WERI-Rb-1 (cell line): ENCODE results near the gene FAM43A.

Source experiments
- DNase-seq: peaks from one replicate; pipeline ENCODE4 v3.0.0-alpha.2; 2020
- H3K27ac ChIP-seq: fragments of 250-450 bp; sonication (Bioruptor Pico); 2 replicates; pipeline ENCODE4 v1.5.1; 2020; ENCODE audit warnings: mild to moderate bottlenecking, moderate library complexity
- H3K27me3 ChIP-seq: fragments of 250-450 bp; sonication (Bioruptor Pico); 2 replicates; pipeline ENCODE4 v1.5.1; 2021; ENCODE audit warnings: mild to moderate bottlenecking, low read depth, moderate library complexity; ENCODE audit not compliant: insufficient read depth, severe bottlenecking
- H3K36me3 ChIP-seq: fragments of 250-450 bp; sonication (Bioruptor Pico); 2 replicates; pipeline ENCODE4 v1.5.1; 2020; ENCODE audit warnings: mild to moderate bottlenecking, moderate library complexity
- H3K4me3 ChIP-seq: 2 replicates; pipeline ENCODE4 v1.5.1; 2011; ENCODE audit warnings: low read depth, mild to moderate bottlenecking, control low read depth, low read length
- H3K9me3 ChIP-seq: fragments of 250-450 bp; sonication (Bioruptor Pico); 2 replicates; pipeline ENCODE4 v1.5.1; 2021; ENCODE audit warnings: mild to moderate bottlenecking, moderate library complexity; ENCODE audit not compliant: severe bottlenecking
- CTCF ChIP-seq: IDR thresholded peaks from 2 replicates; pipeline ENCODE4 v1.5.1; 2011; ENCODE audit warnings: low read depth, mild to moderate bottlenecking, control low read depth, inconsistent platforms, low read length

The FAM43A gene

GRCh38 chr3:194676471-194676870, 9.2 kb upstream of the FAM43A start:
- DNase-seq = no peak
- no peaks in the 10 kb centered on the region for H3K36me3 ChIP-seq
- no peak overlapping the region for H3K4me3 ChIP-seq
- H3K27ac ChIP-seq = no peak overlapping the region
- H3K27me3 ChIP-seq = no peaks in the 10 kb centered on the region
- TF ChIP-seq CTCF = no peak
- no peaks in the 10 kb centered on the region for H3K9me3 ChIP-seq

DNA sequence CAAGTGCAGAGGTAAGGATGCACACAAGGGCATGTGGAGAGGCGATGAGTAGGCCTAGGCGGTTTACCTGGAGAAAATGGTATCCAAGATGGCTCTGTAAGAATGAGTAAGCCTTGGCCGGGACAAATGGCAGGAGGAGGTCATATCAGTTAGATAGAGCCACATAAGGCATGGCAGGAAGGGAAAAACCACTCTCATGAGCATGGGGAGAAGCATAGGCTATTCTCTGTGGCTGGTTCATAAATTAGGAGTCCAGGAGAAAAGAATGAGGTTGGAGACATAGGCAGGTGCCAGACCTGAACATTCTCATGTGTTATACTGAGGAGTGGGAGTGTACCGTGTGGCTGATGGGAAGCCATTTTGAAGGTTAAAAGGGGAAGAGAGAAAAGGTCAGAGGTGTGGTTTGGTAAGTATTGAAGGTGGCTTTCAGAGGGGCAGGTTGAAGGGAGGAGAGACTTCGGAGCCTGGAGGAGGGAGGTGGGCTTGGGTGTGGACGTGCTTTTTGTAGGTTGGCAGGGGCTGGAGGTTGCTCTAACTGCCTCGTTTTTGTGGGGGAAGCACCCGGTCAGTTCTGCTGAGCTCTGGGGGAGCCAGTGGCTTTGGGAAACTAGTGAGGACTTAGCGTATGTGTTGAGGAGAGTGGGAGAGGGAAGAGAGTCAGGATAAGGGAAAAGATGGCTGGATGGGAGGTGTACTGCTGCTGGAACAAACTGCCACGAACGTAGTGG, 4.6 kb upstream of the FAM43A start:
- DNase-seq = no peak
- H3K4me3 ChIP-seq = no peak overlapping the region
- H3K9me3 ChIP-seq = no peaks in the 10 kb centered on the region
- no peak overlapping the region for H3K27ac ChIP-seq
- no peaks in the 10 kb centered on the region for H3K27me3 ChIP-seq
- no peaks in the 10 kb centered on the region for H3K36me3 ChIP-seq
- no peak for TF ChIP-seq CTCF

GRCh38 chr3:194682189-194682693, 3.4 kb upstream of the FAM43A start:
- TF ChIP-seq CTCF = no peak
- H3K27ac ChIP-seq = no peak overlapping the region
- no peak for DNase-seq
- H3K4me3 ChIP-seq = no peak overlapping the region
- H3K36me3 ChIP-seq = no peaks in the 10 kb centered on the region; the same call in 1 of the 2 replicates
- H3K9me3 ChIP-seq = no peaks in the 10 kb centered on the region
- no peaks in the 10 kb centered on the region for H3K27me3 ChIP-seq

DNA sequence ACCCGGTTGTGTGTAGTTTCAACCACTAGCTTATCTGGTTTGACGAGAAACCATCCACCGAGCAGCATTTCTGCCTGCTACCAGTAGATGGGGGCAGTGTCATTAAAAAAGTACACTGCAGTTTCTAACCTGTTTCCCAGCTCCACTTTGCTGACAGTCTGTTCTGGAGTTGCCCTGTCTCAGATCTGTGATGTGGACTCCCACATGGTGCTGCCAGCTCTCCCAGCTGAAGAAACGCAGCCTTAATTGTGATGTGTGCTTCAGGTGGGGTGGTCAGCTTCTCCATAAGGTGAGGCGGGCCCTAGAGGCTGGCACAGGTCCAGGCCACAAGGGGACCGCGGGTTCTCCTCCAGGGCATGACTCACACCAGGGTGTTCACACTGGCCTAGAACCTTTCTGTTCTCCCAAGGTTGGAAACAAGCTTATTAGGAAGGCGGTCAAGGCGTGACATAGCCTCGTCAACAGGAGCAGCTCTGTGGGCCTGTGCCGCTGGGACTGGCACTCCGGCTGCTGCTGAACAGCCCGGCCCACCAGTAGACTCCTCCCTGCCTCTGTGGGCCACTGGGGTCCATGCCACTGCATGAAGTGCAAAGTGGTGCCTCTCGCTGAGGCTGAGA, 2.9 kb upstream of the FAM43A start:
- peak; percentile 67 for TF ChIP-seq CTCF
- Histone ChIP-seq H3K27ac (no peak overlapping the region), H3K27me3 (no peaks in the 10 kb centered on the region), H3K9me3 (no peaks in the 10 kb centered on the region), H3K4me3 (no peak overlapping the region), H3K36me3 (peaks cover 4% of the 10 kb centered on the region; the same call in 1 of the 2 replicates)
- peak; percentile 59 for DNase-seq

DNA sequence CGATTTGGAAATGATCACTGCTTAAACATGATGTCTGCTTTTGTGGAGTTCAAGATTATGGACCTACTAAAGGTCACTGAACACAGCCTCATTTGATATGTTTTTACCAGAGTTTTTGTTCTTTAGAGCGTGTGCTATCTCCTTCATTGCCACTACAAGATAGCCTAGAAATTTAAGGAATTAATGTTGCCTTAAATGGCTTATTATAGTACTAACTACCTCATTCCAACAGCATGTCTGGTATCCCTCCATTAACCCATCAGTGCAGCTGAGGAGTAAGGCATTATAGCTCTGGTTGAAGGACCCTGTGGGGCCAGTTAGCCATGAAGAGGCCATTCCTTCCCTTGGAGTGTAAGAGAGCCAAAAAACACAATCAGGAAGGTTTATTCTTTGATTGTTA, 2.3 kb upstream of the FAM43A start:
- H3K36me3 ChIP-seq = peaks cover 4% of the 10 kb centered on the region; the same call in 1 of the 2 replicates
- H3K4me3 ChIP-seq = no peak overlapping the region
- no peaks in the 10 kb centered on the region for H3K9me3 ChIP-seq
- no peak overlapping the region for H3K27ac ChIP-seq
- H3K27me3 ChIP-seq = no peaks in the 10 kb centered on the region
- no peak for TF ChIP-seq CTCF
- no peak for DNase-seq
